Liver (tissue), 9 donors: Measurements from ENCODE around the gene CADM2. TPM values are rescaled to one million over a fixed set of nuclear protein-coding genes. Genes with fewer than 3 reads are reported as not detected.
"Not testable (repeated sequence)": the region's sequence is repeated elsewhere in the genome, so short reads cannot be mapped to it uniquely, and the experiment has no call there.

Source experiments
- DNase-seq: peaks from one replicate; pipeline ENCODE4 v3.0.0-alpha.2; 2017; ENCODE audit warnings: low spot score
- H3K27ac ChIP-seq, 2 donors: one replicate each; pipeline ENCODE4 v1.7.0; 2013; ENCODE audit warnings: inconsistent platforms in 2 of 2, low read length in 2 of 2, control low read depth in 1 of 2, low read depth in 1 of 2, mild to moderate bottlenecking in 1 of 2
- H3K27me3 ChIP-seq, 4 donors: one replicate each; pipeline versions ENCODE4 v1.6.1 to v1.7.0; 2013; ENCODE audit warnings: low read length in 3 of 4, inconsistent platforms in 1 of 4, mild to moderate bottlenecking in 1 of 4, moderate library complexity in 1 of 4; ENCODE audit not compliant: control insufficient read depth in 4 of 4, insufficient read depth in 4 of 4
- H3K36me3 ChIP-seq, 4 donors: one replicate each; pipeline versions ENCODE4 v1.6.1 to v1.7.0; 2013; ENCODE audit warnings: low read length in 3 of 4, mild to moderate bottlenecking in 3 of 4, low read depth in 1 of 4, moderate library complexity in 1 of 4; ENCODE audit not compliant: control insufficient read depth in 4 of 4, insufficient read depth in 3 of 4
- H3K4me1 ChIP-seq, 4 donors: one replicate each; pipeline versions ENCODE4 v1.6.1 to v1.7.0; 2013; ENCODE audit warnings: low read length in 3 of 4, mild to moderate bottlenecking in 3 of 4, moderate library complexity in 1 of 4; ENCODE audit not compliant: control insufficient read depth in 4 of 4, insufficient read depth in 4 of 4
- H3K4me3 ChIP-seq, 3 donors: one replicate each; pipeline versions ENCODE4 v1.6.1 to v1.7.0; 2013; ENCODE audit warnings: low read length in 3 of 3, control low read depth in 1 of 3, low read depth in 1 of 3, mild to moderate bottlenecking in 1 of 3
- H3K9ac ChIP-seq, 2 donors: one replicate each; pipeline ENCODE4 v1.7.0; 2013; ENCODE audit warnings: low read length in 2 of 2, mild to moderate bottlenecking in 2 of 2, moderate library complexity in 2 of 2, control low read depth in 1 of 2, low read depth in 1 of 2
- H3K9me3 ChIP-seq, 4 donors: one replicate each; pipeline versions ENCODE4 v1.6.1 to v1.7.0; 2013; ENCODE audit warnings: low read length in 3 of 4; ENCODE audit not compliant: control insufficient read depth in 4 of 4
- CTCF ChIP-seq: fragments of 150-350 bp; IDR thresholded peaks from 2 replicates; pipeline ENCODE4 v1.5.1; 2017; ENCODE audit warnings: improper control_type of control experiment, low read depth, low read length; ENCODE audit not compliant: missing input control
- EGR1 ChIP-seq, 2 donors: IDR thresholded peaks; 2 replicates each; pipeline ENCODE4 v1.6.1; 2016 to 2018; ENCODE audit warnings: antibody characterized with exemption in 2 of 2, low read depth in 2 of 2
- FOXA2 ChIP-seq: IDR thresholded peaks from 2 replicates; pipeline ENCODE4 v1.6.1; 2016; ENCODE audit warnings: antibody characterized with exemption
- GABPA ChIP-seq, 2 donors: IDR thresholded peaks in 1 of 2; conservative IDR thresholded peaks in 1 of 2; 2 replicates each; pipeline ENCODE4 v1.6.1; 2016; ENCODE audit warnings: antibody characterized with exemption in 2 of 2, mild to moderate bottlenecking in 1 of 2, moderate library complexity in 1 of 2
- HNF4A ChIP-seq, 2 donors: conservative IDR thresholded peaks; 2 replicates each; pipeline ENCODE4 v1.6.1; 2016; ENCODE audit warnings: antibody characterized with exemption in 2 of 2, mild to moderate bottlenecking in 2 of 2
- HNF4G ChIP-seq: IDR thresholded peaks from 2 replicates; pipeline ENCODE4 v1.6.1; 2016; ENCODE audit warnings: antibody characterized with exemption
- JUND ChIP-seq, 2 donors: IDR thresholded peaks; 2 replicates each; pipeline ENCODE4 v1.6.1; 2016; ENCODE audit warnings: antibody characterized with exemption in 2 of 2
- MAX ChIP-seq: IDR thresholded peaks from 2 replicates; pipeline ENCODE4 v1.6.1; 2016; ENCODE audit warnings: antibody characterized with exemption
- NR2F2 ChIP-seq: IDR thresholded peaks from 2 replicates; pipeline ENCODE4 v1.6.1; 2016; ENCODE audit warnings: antibody characterized with exemption
- RAD21 ChIP-seq, 2 donors: IDR thresholded peaks; 2 replicates each; pipeline ENCODE4 v1.6.1; 2016; ENCODE audit warnings: antibody characterized with exemption in 2 of 2, mild to moderate bottlenecking in 2 of 2
- SP1 ChIP-seq: IDR thresholded peaks from 2 replicates; pipeline ENCODE4 v1.6.1; 2018; ENCODE audit warnings: antibody characterized with exemption, mild to moderate bottlenecking
- TAF1 ChIP-seq: conservative IDR thresholded peaks from 2 replicates; pipeline ENCODE4 v1.6.1; 2016; ENCODE audit warnings: antibody characterized with exemption, mild to moderate bottlenecking
- YY1 ChIP-seq: IDR thresholded peaks from 2 replicates; pipeline ENCODE4 v1.6.1; 2016; ENCODE audit warnings: antibody characterized with exemption, mild to moderate bottlenecking
- WGBS: extraction: QIAGEN DNeasy Blood & Tissue Kit; methylation state at CpG from one replicate; pipeline ENCODE4 v1.1.7; 2013; 5-methylcytosine and 5-hydroxymethylcytosine counted together
- polyA plus RNA-seq, 2 donors: library from polyadenylated mRNA; stranded (reverse) in 1 of 2; unstranded in 1 of 2; fragments of 200-250 nt in 1 of 2; fragments of >200 nt in 1 of 2; fragmentation: Nextera tagmentation in 1 of 2; extraction: Ambion mirVana in 1 of 2; gene quantifications; one replicate each; pipeline versions ENCODE4 v1.2.1 to v1.2.3, GENCODE V29; 2013 to 2015
- total RNA-seq, 2 donors: library from RNA; depleted of rRNA; stranded (reverse); fragments of >200 nt; gene quantifications; one replicate each; pipeline ENCODE4 v1.2.3, GENCODE V29; 2014
- donor health status: healthy.
- donor health status: healthy.
- donor health status: healthy.
- donor health status: healthy.
- donor health status: healthy.

CADM2 gene
- total RNA-seq (under 1 TPM; 0.37 to 0.92 TPM), polyA plus RNA-seq (under 1 TPM; 0.35 to 0.65 TPM)

- peaks cover 0 to 2% (median 0%) of the 10 kb centered on the region in 4 donors for H3K36me3 ChIP-seq
- 2% methylated on average over 70 of the region's 70 CpGs for WGBS
- peak within 1 kb of the TSS; percentile 70 to 92 (median 86) for H3K4me3 ChIP-seq
- no peak within 1 kb of the TSS for H3K27ac ChIP-seq
- peaks cover 7 to 17% (median 14%) of the 10 kb centered on the region in 4 donors for H3K4me1 ChIP-seq
- H3K9ac ChIP-seq: peak within 1 kb of the TSS in 1 of 2 donors; percentile 2
- TF ChIP-seq HNF4A (conservative IDR thresholded peaks at IDR 0.05): no peak
- peak; percentile 42 for TF ChIP-seq SP1
- TF ChIP-seq RAD21 (IDR thresholded peaks at IDR 0.05): peak in 1 of 2 donors; percentile 17
- H3K9me3 ChIP-seq: no peaks in the 10 kb centered on the region
- H3K27me3 ChIP-seq: peaks cover 0 to 19% (median 8%) of the 10 kb centered on the region in 4 donors
- peak; percentile 79 for DNase-seq
These were observed at the start of gene CADM2 for GRCh38 chr3:84958495-84959469. CADM2 (plus strand) TSS chr3:84958989.

- H3K27ac ChIP-seq, H3K4me1 ChIP-seq, H3K4me3 ChIP-seq, H3K9me3 ChIP-seq, H3K9ac ChIP-seq, DNase-seq, H3K36me3 ChIP-seq, H3K27me3 ChIP-seq: not testable (repeated sequence)
- WGBS: 95% methylated on average over 33 of the region's 33 CpGs
These were observed 40.2 kb upstream of the CADM2 start for GRCh38 chr3:84918592-84918991.

- TF ChIP-seq NR2F2: no peak
- no peak for TF ChIP-seq FOXA2
- no peak for TF ChIP-seq RAD21 (IDR thresholded peaks at IDR 0.05)
- no peak for TF ChIP-seq HNF4G
- no peak for TF ChIP-seq JUND (IDR thresholded peaks at IDR 0.05)
- TF ChIP-seq TAF1: no peak
- no peak for TF ChIP-seq MAX
- no peak for TF ChIP-seq YY1
- TF ChIP-seq SP1: no peak
- no peak for TF ChIP-seq CTCF
- no peak for TF ChIP-seq GABPA (IDR thresholded peaks at IDR 0.05 in 1 of 2, conservative IDR thresholded peaks at IDR 0.05 in 1 of 2)
- no peak for TF ChIP-seq EGR1 (IDR thresholded peaks at IDR 0.05; ENCODE audit: low read depth in 2 of 2)
- H3K36me3 ChIP-seq: no peaks in the 10 kb centered on the region
- H3K4me1 ChIP-seq: no peaks in the 10 kb centered on the region
- H3K4me3 ChIP-seq: no peak overlapping the region
- DNase-seq: no peak
- H3K27ac ChIP-seq: no peak overlapping the region
- no peaks in the 10 kb centered on the region for H3K27me3 ChIP-seq
- H3K9ac ChIP-seq: no peak overlapping the region
- 57% methylated on average over 3 of the region's 3 CpGs for WGBS
- peaks cover 0 to 1% (median 0%) of the 10 kb centered on the region in 4 donors for H3K9me3 ChIP-seq
These were observed 36.1 kb upstream of the CADM2 start for GRCh38 chr3:84922682-84923081.
